T-helper 2 cell treated with Interferon-gamma antibody and Interleukin-4, amounts not matched to agents 5 μg/mL and 100 μg/mL, for 36 hours (primary cell): ENCODE data around the gene JAGN1.
"Not testable (repeated sequence)": the region's sequence is repeated elsewhere in the genome, so short reads cannot be mapped to it uniquely, and the experiment has no call there.

Source experiments
- DNase-seq: peaks from one replicate; pipeline ENCODE4 v3.0.0; 2021; ENCODE audit warnings: low spot score
- H3K27ac Mint-ChIP-seq: one replicate; pipeline ENCODE4 v1.8.0; 2021; ENCODE audit warnings: mild to moderate bottlenecking, mixed read lengths
- H3K27me3 Mint-ChIP-seq: one replicate; pipeline ENCODE4 v1.8.0; 2021; ENCODE audit warnings: low read depth, mixed read lengths
- H3K36me3 Mint-ChIP-seq: one replicate; pipeline ENCODE4 v1.8.0; 2021; ENCODE audit warnings: low read depth, mixed read lengths
- H3K4me1 Mint-ChIP-seq: one replicate; pipeline ENCODE4 v1.8.0; 2021; ENCODE audit warnings: low read depth, mixed read lengths
- H3K4me3 Mint-ChIP-seq: one replicate; pipeline ENCODE4 v1.8.0; 2022; ENCODE audit warnings: mild to moderate bottlenecking, moderate library complexity, mixed read lengths
- H3K9me3 Mint-ChIP-seq: one replicate; pipeline ENCODE4 v1.8.0; 2021; ENCODE audit warnings: mixed read lengths

The JAGN1 gene

GRCh38 chr3:9932843-9933560, 42.6 kb downstream of the JAGN1 start:
- no peaks in the 10 kb centered on the region for H3K9me3 Mint-ChIP-seq
- peak overlapping the region; percentile 99 for H3K4me3 Mint-ChIP-seq
- H3K27ac Mint-ChIP-seq, result peak overlapping the region; percentile 97
- no peaks in the 10 kb centered on the region for H3K27me3 Mint-ChIP-seq
- peaks cover 5% of the 10 kb centered on the region for H3K36me3 Mint-ChIP-seq
- H3K4me1 Mint-ChIP-seq, result peaks cover 24% of the 10 kb centered on the region
- DNase-seq, result peak; percentile 86

GRCh38 chr3:9933561-9934234, 43.3 kb downstream of the JAGN1 start, which contains the start of gene CRELD1:
TSS of gene CRELD1 (plus strand) at chr3:9933834. CDS start at chr3:9934439, 605 bp downstream.
- peak; percentile 97 for DNase-seq
- no peaks in the 10 kb centered on the region for H3K9me3 Mint-ChIP-seq
- H3K4me3 Mint-ChIP-seq, result peak within 1 kb of the TSS; percentile 99
- peaks cover 24% of the 10 kb centered on the region for H3K4me1 Mint-ChIP-seq
- peaks cover 6% of the 10 kb centered on the region for H3K36me3 Mint-ChIP-seq
- no peaks in the 10 kb centered on the region for H3K27me3 Mint-ChIP-seq
- peak within 1 kb of the TSS; percentile 97 for H3K27ac Mint-ChIP-seq

GRCh38 chr3:9934235-9934621, 43.8 kb downstream of the JAGN1 start:
- no peak for DNase-seq
- Mint-ChIP-seq H3K4me1 (peaks cover 24% of the 10 kb centered on the region), H3K9me3 (no peaks in the 10 kb centered on the region), H3K27me3 (no peaks in the 10 kb centered on the region), H3K4me3 (peak overlapping the region; percentile 99), H3K27ac (peak overlapping the region; percentile 97), H3K36me3 (peaks cover 6% of the 10 kb centered on the region)

- Mint-ChIP-seq H3K4me1 (peaks cover 24% of the 10 kb centered on the region), H3K27me3 (no peaks in the 10 kb centered on the region), H3K36me3 (peaks cover 6% of the 10 kb centered on the region), H3K27ac (peak overlapping the region; percentile 97), H3K9me3 (no peaks in the 10 kb centered on the region), H3K4me3 (peak overlapping the region; percentile 99)
- no peak for DNase-seq
Measured at GRCh38 chr3:9934993-9935392, 44.6 kb downstream of the JAGN1 start.

- no peaks in the 10 kb centered on the region for H3K9me3 Mint-ChIP-seq
- H3K27ac Mint-ChIP-seq, result no peak overlapping the region
- peaks cover 6% of the 10 kb centered on the region for H3K36me3 Mint-ChIP-seq
- peaks cover 24% of the 10 kb centered on the region for H3K4me1 Mint-ChIP-seq
- H3K27me3 Mint-ChIP-seq, result no peaks in the 10 kb centered on the region
- DNase-seq, result no peak
- H3K4me3 Mint-ChIP-seq, result no peak overlapping the region
Measured at GRCh38 chr3:9935966-9936510, 45.6 kb downstream of the JAGN1 start.

- no peak overlapping the region for H3K4me3 Mint-ChIP-seq
- H3K27me3 Mint-ChIP-seq, result no peaks in the 10 kb centered on the region
- H3K4me1 Mint-ChIP-seq, result peaks cover 20% of the 10 kb centered on the region
- DNase-seq, result no peak
- H3K9me3 Mint-ChIP-seq, result no peaks in the 10 kb centered on the region
- no peak overlapping the region for H3K27ac Mint-ChIP-seq
- peaks cover 8% of the 10 kb centered on the region for H3K36me3 Mint-ChIP-seq
Measured at GRCh38 chr3:9937486-9938238, 47.3 kb downstream of the JAGN1 start.

GRCh38 chr3:9938966-9939365, 48.6 kb downstream of the JAGN1 start:
- Mint-ChIP-seq H3K36me3 (peaks cover 8% of the 10 kb centered on the region), H3K4me1 (peaks cover 19% of the 10 kb centered on the region), H3K9me3 (no peaks in the 10 kb centered on the region), H3K4me3 (no peak overlapping the region), H3K27me3 (no peaks in the 10 kb centered on the region), H3K27ac (no peak overlapping the region)
- no peak for DNase-seq

GRCh38 chr3:9939906-9940305, 49.5 kb downstream of the JAGN1 start:
- not testable (repeated sequence) for H3K36me3 Mint-ChIP-seq, H3K27me3 Mint-ChIP-seq, H3K9me3 Mint-ChIP-seq, H3K4me3 Mint-ChIP-seq, H3K4me1 Mint-ChIP-seq, H3K27ac Mint-ChIP-seq, DNase-seq

GRCh38 chr3:9940746-9941145, 50.3 kb downstream of the JAGN1 start:
- no peaks in the 10 kb centered on the region for H3K9me3 Mint-ChIP-seq
- no peak overlapping the region for H3K27ac Mint-ChIP-seq
- no peak for DNase-seq
- peaks cover under 1% of the 10 kb centered on the region for H3K4me1 Mint-ChIP-seq
- H3K4me3 Mint-ChIP-seq, result no peak overlapping the region
- H3K27me3 Mint-ChIP-seq, result no peaks in the 10 kb centered on the region
- peaks cover 9% of the 10 kb centered on the region for H3K36me3 Mint-ChIP-seq

- H3K36me3 Mint-ChIP-seq, result peaks cover 9% of the 10 kb centered on the region
- DNase-seq, result no peak
- H3K4me1 Mint-ChIP-seq, result peaks cover 2% of the 10 kb centered on the region
- H3K9me3 Mint-ChIP-seq, result no peaks in the 10 kb centered on the region
- H3K4me3 Mint-ChIP-seq, result no peak overlapping the region
- H3K27me3 Mint-ChIP-seq, result no peaks in the 10 kb centered on the region
- peak overlapping the region; percentile 62 for H3K27ac Mint-ChIP-seq
Measured at GRCh38 chr3:9942164-9942563, 51.8 kb downstream of the JAGN1 start.

- Mint-ChIP-seq H3K4me3 (no peak overlapping the region), H3K27ac (no peak overlapping the region), H3K4me1 (peaks cover 2% of the 10 kb centered on the region), H3K27me3 (no peaks in the 10 kb centered on the region), H3K9me3 (no peaks in the 10 kb centered on the region), H3K36me3 (peaks cover 7% of the 10 kb centered on the region)
- no peak for DNase-seq
Measured at GRCh38 chr3:9942934-9943690, 52.7 kb downstream of the JAGN1 start.
